ENCODE data around the gene TSHZ2.

GRCh38 chr20:53399083-53399482 is 426.9 kb downstream of the TSHZ2 start:
- TF ChIP-seq CTCF (IDR thresholded peaks at IDR 0.05): no peak
- no peak for TF ChIP-seq EZH2 (IDR thresholded peaks at IDR 0.05; ENCODE audit: borderline replicate concordance, insufficient read depth, low read depth, low read length, poor library complexity, severe bottlenecking)
